HG03045 (cell line): ENCODE measurements around the gene SOCS3.

Source experiments
- ATAC-seq: cut with Tn5 transposase; IDR thresholded peaks from one replicate; pipeline ENCODE4 v1.9.1; 2021; ENCODE audit warnings: mild to moderate bottlenecking, moderate library complexity; ENCODE audit not compliant: unreplicated experiment

The SOCS3 gene

DNA sequence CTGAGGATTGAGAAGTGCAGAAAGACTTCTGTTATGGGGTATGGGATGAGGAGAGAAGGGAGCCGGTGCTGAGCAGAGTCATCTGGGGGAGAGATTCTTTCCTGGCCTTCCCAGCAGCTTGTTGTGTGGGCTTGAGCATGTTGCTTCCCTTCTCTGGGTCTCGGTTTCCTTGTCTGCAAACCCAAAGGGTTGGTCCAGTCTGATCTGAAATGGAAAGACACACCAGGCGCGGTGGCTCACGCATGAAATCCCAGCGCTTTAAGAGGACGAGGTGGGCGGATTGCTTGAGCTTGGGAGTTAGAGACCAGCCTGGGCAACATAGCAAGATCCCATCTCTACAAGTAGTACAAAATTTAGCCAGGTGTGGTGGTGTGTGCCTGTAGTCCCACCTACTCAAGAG, 6.0 kb downstream of the SOCS3 start:
- no peak for ATAC-seq

DNA sequence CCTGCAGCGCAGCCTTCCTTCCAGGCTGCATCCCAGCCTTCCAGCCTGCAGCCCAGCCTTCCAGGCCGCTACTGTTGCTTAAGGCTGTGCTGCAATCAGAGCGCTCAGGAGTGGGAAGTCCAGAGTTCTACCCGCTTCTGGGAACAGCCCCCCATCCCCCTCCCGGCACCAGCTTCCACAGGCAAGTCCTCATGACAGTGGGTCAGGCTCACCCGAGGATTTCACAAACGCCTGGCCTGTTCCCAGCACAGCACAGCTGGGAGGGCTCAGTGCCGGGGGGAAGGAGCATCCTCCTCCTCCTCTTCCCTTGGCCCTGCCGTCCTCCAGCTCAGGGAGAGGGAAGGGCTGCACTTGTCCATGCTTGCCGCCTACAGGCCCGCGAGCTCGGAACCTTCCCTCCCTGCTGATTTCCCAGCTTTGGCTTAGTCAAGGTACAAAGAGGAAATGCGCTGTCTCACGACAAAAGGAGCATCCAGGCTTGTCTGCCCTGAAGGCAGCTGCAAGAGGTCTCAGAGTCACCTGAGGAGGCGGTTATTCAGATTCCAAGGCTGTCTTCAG, 8.3 kb downstream of the SOCS3 start:
- ATAC-seq = no peak

DNA sequence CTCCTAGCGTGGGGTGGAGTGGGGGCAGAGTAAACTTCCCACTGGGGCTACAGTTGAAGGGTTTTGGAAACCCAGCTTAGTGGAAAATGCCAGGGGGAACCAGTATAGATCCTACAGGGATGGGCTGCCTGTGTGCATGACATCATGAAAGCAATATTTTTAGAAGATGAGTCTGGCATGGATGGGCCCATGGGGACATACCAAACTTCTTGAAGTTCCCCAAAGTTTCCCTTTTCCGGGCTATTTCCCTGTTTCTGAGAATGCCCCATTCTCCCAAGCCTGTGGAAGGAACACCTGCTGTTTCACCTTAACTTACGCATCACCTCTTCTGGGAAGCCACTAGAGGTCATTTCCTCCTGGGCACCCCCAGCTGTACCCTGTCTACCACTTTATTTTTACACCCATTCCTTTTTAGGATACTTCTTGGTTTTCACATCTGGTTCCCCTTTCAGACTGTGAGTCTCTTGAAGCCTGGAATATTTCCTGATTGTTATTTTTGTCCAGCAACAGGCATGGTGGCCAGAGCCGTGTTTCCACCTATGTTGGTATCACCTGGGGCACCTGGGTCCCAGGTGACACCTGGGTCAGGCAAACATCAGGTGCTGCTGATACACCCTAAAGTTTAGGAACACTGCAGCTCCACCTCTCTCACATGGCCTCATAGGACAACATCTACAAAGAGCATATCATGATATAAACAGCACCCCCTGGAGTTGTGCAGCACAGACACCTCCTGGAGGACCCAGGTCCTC, 9.8 kb downstream of the SOCS3 start:
- no peak for ATAC-seq

GRCh38 chr17:78348055-78348770, 11.7 kb downstream of the SOCS3 start:
- no peak for ATAC-seq

DNA sequence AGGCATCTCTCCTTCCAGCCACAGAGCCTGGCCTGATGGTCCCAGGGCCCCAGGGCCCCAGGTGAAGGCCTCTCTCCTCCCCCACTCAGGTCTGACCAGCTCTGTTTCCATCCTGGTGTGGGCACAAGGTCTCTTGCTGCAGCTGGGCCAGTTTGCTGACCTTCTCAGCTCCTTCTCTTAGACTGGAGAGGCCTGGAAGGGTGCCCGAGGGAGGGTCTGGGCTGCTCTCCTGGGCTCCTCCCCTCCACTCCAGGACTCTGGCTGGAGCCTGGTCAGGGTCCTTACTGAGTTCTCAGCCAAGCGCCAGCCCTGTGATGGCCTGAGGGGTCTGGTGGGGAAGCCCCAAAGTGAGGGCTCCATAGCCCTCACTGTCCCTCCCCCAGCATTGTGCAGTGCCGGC, 12.4 kb downstream of the SOCS3 start:
- ATAC-seq = no peak

DNA sequence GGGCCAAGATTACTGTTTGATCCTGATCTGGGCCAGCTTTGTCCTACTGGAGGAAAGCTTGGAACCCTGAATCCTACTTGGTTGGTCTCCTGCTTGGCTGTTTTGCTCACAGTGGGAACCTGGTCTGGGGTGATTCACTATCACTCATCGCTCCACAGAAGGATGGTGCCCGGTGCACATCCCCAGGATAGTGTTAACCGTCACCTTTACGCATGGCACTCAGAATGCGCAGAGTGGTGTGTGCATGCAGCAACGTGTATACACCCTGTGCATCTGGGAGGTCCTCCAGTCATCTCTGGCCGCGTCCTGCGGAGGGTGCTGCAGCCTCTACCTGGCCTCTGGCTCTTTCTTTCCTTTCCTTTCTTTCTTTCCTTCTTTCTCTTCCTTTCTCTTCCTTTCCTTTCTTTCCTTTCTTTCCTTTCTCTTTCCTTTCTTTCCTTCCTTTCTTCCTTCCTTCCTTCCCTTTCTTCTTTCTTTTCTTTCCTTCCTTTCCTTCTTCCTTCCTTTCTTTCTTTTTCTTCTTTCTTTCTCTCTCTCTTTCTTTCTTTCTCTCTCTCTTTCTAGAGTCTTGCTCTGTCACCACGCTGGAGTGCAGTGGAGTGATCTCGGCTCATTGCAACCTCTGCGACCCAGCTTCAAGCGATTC, 13.1 kb downstream of the SOCS3 start:
- ATAC-seq = no peak

GRCh38 chr17:78345791-78346494, 13.9 kb downstream of the SOCS3 start:
- ATAC-seq = no peak

DNA sequence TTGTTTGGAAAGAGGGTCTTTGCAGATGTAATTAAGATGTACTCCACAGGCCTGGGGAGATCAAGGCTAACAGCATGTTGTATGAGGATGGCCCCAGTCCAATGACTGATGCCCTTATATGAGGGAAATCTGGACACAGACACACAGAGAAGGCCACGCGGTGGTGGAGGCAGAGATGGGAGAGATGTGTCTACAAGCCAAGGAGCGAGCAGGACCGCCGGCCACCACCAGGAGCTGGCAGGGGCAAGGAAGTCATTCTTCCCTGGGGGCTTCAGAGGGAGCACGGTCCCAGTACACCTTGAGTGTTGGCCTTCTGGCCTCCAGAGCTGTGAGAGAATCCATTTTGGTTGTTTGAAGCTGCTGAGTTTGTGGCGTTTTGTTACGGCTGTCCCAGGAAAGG, 14.7 kb downstream of the SOCS3 start:
- no peak for ATAC-seq

GRCh38 chr17:78344666-78345065, 15.2 kb downstream of the SOCS3 start:
- no peak for ATAC-seq

DNA sequence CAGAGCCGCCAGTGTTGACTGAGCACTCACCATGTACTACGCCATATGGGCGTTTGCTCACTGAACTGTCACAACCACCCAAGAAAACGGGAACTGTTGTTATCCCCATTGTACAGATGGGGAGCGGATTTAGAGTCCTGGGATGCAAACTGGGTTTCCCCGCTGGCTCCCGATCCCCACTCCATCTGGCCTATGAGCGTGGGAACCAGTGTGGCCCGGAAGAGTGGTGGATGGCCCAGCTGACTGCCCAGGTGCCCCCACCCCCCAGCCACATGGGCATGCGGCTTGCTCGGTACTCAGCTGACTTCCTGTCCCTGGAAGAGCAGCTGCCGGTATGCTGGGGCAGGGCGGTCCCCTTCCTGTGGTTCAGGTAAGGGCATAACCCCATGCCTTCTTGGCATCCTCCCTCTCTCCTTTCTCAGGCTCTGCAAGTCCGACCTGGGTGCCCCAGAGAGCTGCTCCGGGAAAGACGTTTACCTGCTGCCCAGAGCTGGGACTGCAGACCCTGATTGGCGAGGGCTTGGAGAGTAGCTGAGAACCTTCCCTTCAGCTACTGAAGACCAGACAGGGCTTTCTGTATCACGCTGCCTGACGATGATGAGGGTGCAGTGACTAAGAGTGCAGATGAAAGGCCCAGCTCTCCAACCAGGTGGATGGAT, 16.2 kb downstream of the SOCS3 start:
- no peak for ATAC-seq

- ATAC-seq = no peak
Measured at GRCh38 chr17:78343187-78343542, 16.7 kb downstream of the SOCS3 start.

GRCh38 chr17:78342449-78343186, 17.3 kb downstream of the SOCS3 start:
- ATAC-seq = no peak

DNA sequence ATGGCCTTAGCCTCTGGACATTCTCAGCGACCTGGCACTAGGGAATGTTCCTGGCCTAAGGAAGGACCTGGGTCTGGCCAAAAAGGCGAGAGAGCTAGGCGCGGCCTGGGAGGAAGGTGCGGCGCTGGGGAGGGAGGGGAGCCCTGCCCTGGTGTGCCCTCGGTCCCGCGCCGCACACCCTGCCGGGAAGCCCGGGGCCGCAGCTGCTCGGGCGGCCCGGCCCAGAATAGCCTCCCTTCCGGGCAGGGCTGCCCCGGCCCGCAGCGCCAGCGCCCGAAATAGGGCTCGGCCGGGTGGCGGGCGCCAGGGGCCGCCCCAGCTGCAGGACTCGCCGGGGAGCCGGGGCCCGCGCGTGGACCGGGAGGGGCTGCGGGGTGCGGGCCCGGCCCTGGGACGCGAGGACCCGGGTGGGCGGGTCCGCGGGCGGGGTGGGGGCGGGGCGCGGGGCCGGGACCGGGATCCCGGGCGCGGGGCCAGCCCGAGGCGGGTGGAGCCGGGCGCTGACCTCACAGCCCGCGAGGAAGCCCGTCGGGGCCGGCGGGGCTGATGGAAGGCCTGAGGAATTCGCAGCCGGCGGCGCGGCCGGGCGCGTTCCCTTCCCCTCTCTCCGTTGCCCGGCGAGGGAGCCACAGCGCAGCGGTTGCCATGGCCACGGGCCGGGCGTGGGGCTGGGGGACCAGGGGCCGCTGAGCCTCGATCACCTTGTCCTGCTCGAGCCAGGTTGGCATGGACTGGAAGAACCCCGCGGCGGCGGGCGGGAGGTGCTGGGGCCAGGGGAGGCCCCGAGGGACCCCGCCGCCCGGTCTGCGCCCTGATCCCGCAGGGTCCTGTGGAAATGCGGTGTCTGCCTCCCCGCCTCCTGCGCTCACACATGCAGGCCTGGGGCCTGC, 18.1 kb downstream of the SOCS3 start:
- ATAC-seq = no peak

DNA sequence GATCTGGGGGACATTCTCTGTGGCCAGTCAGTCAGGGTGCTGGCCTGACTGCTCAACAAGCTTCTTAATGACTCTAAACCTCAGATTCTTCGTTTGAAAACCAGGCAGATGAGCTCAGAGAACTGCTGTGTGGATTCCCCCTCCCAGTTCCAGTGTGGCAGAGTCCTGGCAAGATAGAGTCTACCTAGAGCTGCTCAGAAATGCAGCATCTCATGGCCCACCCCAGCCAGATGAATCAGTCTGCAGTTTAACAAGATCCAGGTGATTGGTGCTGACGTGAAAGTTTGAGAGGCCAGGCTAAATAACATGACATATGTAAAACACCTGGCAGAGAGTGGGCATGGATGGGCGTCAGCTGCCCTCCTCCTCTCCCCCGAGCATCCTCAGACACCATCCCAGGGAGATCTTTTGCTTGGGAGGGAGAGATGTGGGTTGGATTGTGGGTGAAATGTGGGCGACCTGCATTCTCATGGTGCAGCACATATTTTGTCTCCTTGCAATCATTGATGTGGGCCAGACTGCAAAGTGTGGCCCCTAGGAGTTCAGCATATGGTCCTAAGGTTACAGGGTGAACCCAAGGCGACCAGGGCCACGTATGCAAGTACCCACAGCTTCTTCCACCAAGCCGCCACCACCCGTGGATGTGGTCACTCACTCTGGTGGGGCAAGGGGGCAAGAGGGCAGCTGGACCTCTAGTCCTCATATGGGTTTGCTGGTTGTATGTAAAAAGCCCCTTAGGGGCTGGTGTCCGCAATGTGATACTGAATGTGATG, 19.5 kb downstream of the SOCS3 start:
- no peak for ATAC-seq

- ATAC-seq = no peak
Measured at GRCh38 chr17:78338486-78339259, 21.2 kb downstream of the SOCS3 start.

GRCh38 chr17:78337244-78338109, 22.4 kb downstream of the SOCS3 start:
- ATAC-seq = no peak

GRCh38 chr17:78335209-78335608, 24.7 kb downstream of the SOCS3 start:
- no peak for ATAC-seq
